HG03432 (cell line): ENCODE measurements around the gene ZNG1F.
"Not testable (repeated sequence)": the region's sequence is repeated elsewhere in the genome, so short reads cannot be mapped to it uniquely, and the experiment has no call there.

Source experiments
- ATAC-seq: cut with Tn5 transposase; IDR thresholded peaks from one replicate; pipeline ENCODE4 v1.9.1; 2021; ENCODE audit warnings: mild to moderate bottlenecking, moderate library complexity; ENCODE audit not compliant: unreplicated experiment

The ZNG1F gene

DNA sequence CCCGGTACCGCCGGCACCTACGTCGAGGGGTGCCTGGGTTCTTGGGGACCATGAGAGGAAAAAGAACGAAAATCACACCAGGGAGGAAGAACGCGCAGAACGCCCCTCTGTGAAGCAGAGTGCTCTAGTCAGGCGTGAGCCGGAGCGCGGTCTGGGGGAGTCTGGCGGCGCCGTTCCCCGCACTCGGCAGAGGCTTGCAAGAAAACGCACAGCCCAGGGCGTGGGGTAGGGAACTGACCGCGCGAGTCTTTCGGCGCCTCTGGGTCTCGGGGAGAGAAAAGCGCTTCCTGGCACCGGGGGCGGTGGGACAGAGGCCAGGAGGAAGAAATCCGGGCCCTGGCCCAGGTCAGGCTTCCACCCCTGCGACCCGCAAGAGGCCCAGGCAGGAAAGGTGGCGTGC, 65.3 kb downstream of the ZNG1F start:
- not testable (repeated sequence) for ATAC-seq

DNA sequence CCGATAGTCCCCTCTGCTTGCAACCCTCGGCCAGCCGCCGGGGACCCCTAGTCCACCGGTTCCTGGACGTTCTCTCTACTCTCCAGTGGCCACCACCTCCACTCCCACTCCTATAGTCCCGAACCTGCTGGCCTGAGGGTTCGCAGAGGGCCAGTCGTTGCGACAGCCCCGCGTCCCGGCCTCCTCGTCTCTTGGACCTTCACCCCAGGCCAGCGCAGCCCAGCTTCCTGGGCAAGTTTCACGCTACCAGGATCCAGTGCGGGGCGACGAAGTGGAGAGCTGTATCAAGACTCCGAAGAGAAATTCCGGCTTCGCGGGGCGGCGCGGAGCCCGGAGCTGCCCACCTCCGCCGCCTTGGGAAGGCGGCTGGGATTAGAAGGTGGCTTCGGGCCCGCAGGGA, 65.7 kb downstream of the ZNG1F start:
- ATAC-seq, result not testable (repeated sequence)

- ATAC-seq, result not testable (repeated sequence)
These were observed 68.4 kb downstream of the ZNG1F start for GRCh38 chr9:41120696-41121095.

DNA sequence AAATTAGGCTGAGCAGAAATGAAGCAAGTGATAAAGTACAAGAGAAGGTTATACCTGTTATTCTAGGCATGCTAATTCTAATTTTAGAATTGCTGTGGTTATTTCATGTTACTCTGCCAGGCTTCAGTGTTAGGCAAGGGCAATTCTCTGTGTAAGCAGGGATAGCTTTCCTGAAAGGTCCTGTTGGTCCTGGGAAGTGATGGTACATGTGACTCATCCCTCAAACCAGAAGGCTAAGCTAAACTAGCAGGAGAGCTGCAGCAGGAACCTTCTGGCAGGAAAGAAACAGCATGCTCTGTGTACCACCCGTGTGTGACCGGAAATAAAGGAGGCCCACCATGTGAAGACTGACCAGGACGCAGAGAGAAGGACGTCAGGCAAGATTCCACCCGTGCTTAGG, 69.4 kb downstream of the ZNG1F start:
- ATAC-seq, result not testable (repeated sequence)

- ATAC-seq, result not testable (repeated sequence)
These were observed 69.8 kb downstream of the ZNG1F start for GRCh38 chr9:41119311-41119710.

- ATAC-seq, result not testable (repeated sequence)
These were observed 75.8 kb downstream of the ZNG1F start for GRCh38 chr9:41113348-41113747.

DNA sequence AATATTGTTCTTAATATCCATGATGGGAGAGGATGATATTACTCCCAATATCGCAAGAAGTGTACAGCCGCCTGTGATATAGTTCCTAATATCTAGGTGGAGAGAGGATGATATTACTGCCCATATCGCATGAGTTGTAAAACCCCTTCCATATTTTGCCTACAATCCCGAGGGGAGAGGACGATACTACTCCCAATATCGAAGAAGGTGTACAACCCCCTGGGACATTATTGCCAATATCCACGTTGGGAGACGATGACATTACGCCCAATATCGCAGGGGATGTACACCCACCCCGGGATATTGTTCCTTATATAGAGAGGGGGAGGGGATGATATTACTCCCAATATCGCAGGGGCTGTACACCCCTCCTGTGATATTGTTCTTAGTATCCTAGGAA, 77.7 kb downstream of the ZNG1F start:
- not testable (repeated sequence) for ATAC-seq

DNA sequence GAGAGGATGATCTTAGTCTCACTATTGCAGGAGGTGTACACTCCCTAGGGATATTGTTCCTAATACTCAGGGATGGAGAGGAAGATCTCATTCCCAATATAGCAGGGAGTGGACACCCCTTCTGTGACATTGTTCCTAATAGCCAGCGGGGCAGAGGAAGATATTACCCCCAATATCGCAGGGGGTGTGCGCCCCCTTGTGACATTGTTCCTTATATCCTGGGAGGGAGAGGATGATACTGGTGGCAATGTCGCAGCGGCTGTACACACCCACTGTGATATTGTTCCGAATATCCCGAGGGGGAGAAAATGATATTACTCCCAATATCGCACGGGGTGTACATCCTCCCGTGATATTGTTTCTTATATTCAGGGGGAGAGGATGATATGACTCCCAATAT, 78.2 kb downstream of the ZNG1F start:
- ATAC-seq, result not testable (repeated sequence)

GRCh38 chr9:41109253-41109652, 79.9 kb downstream of the ZNG1F start:
- ATAC-seq, result not testable (repeated sequence)

GRCh38 chr9:41108816-41109215, 80.3 kb downstream of the ZNG1F start:
- not testable (repeated sequence) for ATAC-seq

- not testable (repeated sequence) for ATAC-seq
These were observed 82.5 kb downstream of the ZNG1F start for GRCh38 chr9:41106472-41107116.

DNA sequence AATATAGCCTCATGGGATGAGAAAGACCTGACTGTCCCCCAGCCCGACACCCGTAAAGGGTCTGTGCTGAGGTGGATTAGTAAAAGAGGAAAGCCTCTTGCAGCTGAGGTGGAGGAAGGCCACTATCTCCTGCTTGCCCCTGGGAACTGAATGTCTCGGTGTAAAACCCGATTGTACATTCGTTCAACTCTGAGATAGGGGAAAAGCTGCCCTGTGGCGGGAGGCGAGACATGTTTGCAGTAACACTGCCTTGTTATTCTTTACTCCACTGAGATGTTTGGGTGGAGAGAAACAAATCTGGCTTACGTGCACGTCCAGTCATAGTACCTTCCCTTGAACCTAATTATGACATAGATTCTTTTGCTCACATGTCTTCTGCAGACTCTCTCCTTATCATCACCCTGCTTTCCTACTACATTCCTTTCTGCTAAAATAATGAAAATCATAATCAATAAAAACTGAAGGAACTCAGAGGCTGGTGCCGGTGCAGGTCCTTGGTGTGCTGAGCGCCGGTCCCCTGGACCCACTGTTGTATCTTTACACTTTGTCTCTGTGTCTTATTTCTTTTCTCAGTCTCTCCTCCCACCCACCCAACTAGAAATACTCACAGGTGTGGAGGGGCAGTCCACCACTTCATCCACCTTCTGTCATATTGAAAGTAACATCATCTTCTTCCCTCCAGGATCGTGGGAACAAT, 83.4 kb downstream of the ZNG1F start:
- not testable (repeated sequence) for ATAC-seq

DNA sequence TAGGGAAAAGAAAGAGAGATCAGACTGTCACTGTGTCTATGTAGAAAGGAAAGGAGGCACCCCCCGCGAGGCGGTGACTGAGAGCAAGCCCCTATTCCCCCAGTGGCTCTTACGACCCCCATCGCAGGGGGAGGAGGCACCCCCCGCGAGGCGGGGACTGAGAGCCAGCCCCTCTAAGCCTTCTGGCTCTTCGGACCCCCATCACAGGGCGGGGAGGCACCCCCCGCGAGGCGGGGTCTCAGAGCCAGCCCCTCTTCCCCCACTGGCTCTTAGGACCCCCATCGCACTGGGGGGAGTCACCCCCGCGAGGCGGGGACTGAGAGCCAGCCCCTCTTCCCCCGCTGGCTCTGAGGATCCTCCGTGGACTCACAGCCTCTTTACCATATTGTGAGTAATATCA, 84.6 kb downstream of the ZNG1F start:
- not testable (repeated sequence) for ATAC-seq

DNA sequence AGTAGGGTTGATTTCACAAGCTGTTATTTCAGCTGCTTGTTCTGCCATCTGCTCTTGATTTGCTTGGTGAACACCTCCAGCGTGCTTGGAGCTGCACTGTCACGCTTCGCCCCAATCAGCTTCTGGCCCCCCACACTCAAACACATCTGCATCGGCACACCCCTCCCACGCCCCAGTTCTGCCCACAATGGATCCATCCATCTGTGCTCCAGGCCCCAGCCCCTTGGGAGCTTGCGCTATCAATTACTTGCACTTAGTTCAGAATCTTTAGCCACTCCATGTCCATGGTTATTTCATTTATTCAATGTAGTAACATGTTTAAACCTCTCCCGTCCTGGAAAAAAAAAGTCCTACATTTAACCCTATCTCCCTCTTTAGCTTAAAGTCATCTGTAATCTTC, 88.6 kb downstream of the ZNG1F start:
- ATAC-seq, result not testable (repeated sequence)

DNA sequence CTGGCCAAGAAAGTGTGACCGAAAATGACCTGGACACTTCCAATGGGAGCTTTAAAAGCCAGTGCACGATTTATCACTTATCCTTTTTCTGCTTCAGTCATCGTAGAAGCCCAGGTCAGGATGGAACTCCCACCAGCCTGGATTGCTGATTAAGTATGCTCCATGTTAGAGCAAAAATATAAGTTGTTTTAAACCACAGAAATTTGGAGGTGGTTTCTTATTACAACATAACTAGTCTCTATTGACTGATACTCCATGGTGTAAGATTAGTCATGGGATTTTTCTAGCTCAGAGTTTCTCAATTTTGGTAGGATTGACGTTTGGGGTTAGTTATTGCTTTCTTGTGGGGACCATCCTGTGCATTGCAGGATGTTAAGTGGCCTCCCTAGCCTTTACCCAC, 90.4 kb downstream of the ZNG1F start:
- not testable (repeated sequence) for ATAC-seq

- ATAC-seq, result peak; percentile 66
These were observed 94.1 kb downstream of the ZNG1F start for GRCh38 chr9:41095060-41095459.

DNA sequence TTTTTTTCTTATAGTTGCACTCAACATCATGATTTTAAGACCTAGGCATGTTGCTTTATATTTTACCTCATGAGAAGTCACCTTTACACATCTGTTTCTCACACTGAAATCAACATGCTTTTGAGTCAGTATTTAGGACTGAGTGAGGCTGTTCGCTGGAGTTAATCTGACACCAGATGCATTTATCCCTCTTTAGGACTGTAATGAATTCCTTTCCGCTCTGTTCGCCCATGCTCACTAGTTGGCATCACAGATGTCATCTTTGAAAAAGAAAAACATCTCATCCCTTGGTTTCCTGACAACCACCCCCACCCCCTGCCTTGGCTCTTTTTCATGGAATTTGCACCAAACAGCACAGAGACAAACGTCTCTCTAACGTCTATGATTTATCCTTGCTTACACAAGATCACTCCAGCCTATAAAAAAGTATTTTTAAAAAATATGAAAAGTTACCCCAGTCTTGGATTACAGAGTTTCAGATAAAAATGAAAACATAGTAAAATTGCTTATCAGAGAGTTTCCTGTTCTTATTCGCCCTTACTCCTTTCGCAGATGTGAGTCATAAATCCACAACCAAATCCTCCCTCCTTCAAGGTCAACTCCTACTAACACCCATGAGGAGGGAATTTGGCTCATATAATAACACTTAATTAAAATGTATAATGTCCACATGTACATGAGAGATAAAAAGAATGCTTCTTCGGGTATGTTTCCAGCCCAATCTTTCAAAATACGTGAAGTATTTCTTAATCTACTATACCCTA, 94.9 kb downstream of the ZNG1F start:
- ATAC-seq, result not testable (repeated sequence)

- not testable (repeated sequence) for ATAC-seq
These were observed 98.2 kb downstream of the ZNG1F start for GRCh38 chr9:41090922-41091321.

- ATAC-seq, result not testable (repeated sequence)
These were observed 98.7 kb downstream of the ZNG1F start for GRCh38 chr9:41090386-41090785.

- ATAC-seq, result peak; percentile 78
These were observed 100.6 kb downstream of the ZNG1F start for GRCh38 chr9:41088450-41089059.

DNA sequence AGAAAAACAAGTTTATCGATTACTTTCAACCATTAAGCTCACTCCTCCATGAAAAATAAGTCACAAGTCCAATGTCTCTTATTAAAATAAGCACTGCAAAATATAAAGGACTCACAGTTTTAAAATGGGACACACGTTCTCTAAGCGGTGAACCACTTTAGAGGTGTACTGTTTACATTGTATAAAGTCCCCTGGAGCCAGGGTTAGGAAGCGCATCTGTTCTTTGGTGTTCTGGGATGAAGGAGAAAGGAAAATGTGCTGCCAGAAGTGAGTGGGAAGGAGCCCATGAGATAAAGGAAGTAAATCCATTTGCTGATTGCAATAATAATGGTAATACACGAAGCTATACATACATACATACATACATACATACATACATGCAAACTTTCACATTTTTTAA, 101.2 kb downstream of the ZNG1F start:
- ATAC-seq, result not testable (repeated sequence)
